K562 (cell line): Measurements from ENCODE around the gene PCID2. TPM values are rescaled to one million over a fixed set of nuclear protein-coding genes. Genes with fewer than 3 reads are reported as not detected.

Source experiments
- ATAC-seq: fragments of 200-7000 bp; cut with Tn5 transposase; 3 replicates; pipeline ENCODE4 v1.9.1; 2020; ENCODE audit warnings: moderate library complexity
- BruUV-seq: library from RNA; stranded (reverse); fragments of 400-500 nt; replicated peaks from 2 replicates; lab custom pipeline; 2021; lab: Mats Ljungman, UMichigan
- CTCF ChIA-PET: fragments of 300-600 bp; formaldehyde crosslinking; extraction: SDS; loops from one replicate; lab custom pipeline; 2021; ENCODE audit warnings: low intra/inter-chr PET ratio; lab: Yijun Ruan, JAX
- POLR2A ChIA-PET: fragments of 300-600, 350-650 bp; sonication (Branson Sonifier 250); formaldehyde crosslinking; extraction: SDS; loops from one replicate; lab custom pipeline; 2021; ENCODE audit warnings: antibody characterized with exemption, inconsistent platforms; lab: Yijun Ruan, JAX
- DNase-seq, 4 experiments: peaks; one replicate each; pipeline versions ENCODE4 v3.0.0 to v3.0.0-alpha.2; 2011 to 2018; ENCODE audit warnings: low spot score in 3 of 4, mixed read lengths in 3 of 4; ENCODE audit errors: extremely low read depth in 1 of 4
- FAIRE-seq: peaks from 2 replicates; lab custom pipeline; 2011; peaks lifted over from hg19 to GRCh38; lab: Jason Lieb, UNC
- H2AFZ ChIP-seq: 2 replicates; pipeline ENCODE4 v1.6.0; 2011; ENCODE audit warnings: low read depth, low read length, control low read depth, inconsistent platforms
- H3K27ac ChIP-seq: fragments of 200-600 bp; 3 replicates; pipeline ENCODE4 v1.8.0; 2011; ENCODE audit warnings: low read depth, mild to moderate bottlenecking, control low read depth, inconsistent platforms, low read length, moderate library complexity, mixed read lengths; ENCODE audit errors: extremely low read depth
- H3K27me3 ChIP-seq, 2 experiments: fragments of 300-600 bp in 1 of 2; 2 replicates in 1 of 2; 3 replicates in 1 of 2; pipeline versions ENCODE4 v1.6.0 to v1.8.0; 2011; ENCODE audit warnings: inconsistent platforms in 2 of 2, low read length in 2 of 2, mild to moderate bottlenecking in 1 of 2, mixed read lengths in 1 of 2, moderate library complexity in 1 of 2; ENCODE audit not compliant: control insufficient read depth in 2 of 2, insufficient read depth in 2 of 2
- H3K36me3 ChIP-seq: fragments of 300-600 bp; 3 replicates; pipeline ENCODE4 v1.8.0; 2011; ENCODE audit warnings: mild to moderate bottlenecking, low read length, inconsistent platforms; ENCODE audit not compliant: control insufficient read depth, insufficient read depth
- H3K4me1 ChIP-seq, 2 experiments: fragments of 200-600 bp in 1 of 2; replicated peaks in 1 of 2; 2 replicates in 1 of 2; 3 replicates in 1 of 2; pipeline versions ENCODE4 v1.5.1 to v1.8.0; 2011; ENCODE audit warnings: inconsistent platforms in 2 of 2, low read length in 2 of 2, mild to moderate bottlenecking in 1 of 2, mixed read lengths in 1 of 2, moderate library complexity in 1 of 2; ENCODE audit not compliant: control insufficient read depth in 2 of 2, insufficient read depth in 2 of 2
- H3K4me2 ChIP-seq: 2 replicates; pipeline ENCODE4 v1.6.1; 2011; ENCODE audit warnings: low read length, control low read depth, inconsistent platforms, mixed read lengths; ENCODE audit not compliant: insufficient read depth
- H3K4me3 ChIP-seq: fragments of 200-600 bp; sonication (generic), shearing (Covaris generic); 2 replicates; pipeline ENCODE4 v1.5.1; 2016; ENCODE audit warnings: control low read depth, inconsistent platforms
- H3K79me2 ChIP-seq: fragments of 200-600 bp; 3 replicates; pipeline ENCODE4 v1.8.0; 2011; ENCODE audit warnings: low read length, inconsistent platforms; ENCODE audit not compliant: control insufficient read depth, insufficient read depth
- H3K9ac ChIP-seq, 2 experiments: 2 replicates each; pipeline versions ENCODE4 v1.6.0 to v1.6.1; 2011; ENCODE audit warnings: low read depth in 2 of 2, low read length in 2 of 2, control low read depth in 1 of 2, inconsistent platforms in 1 of 2, mild to moderate bottlenecking in 1 of 2, mixed read lengths in 1 of 2; ENCODE audit not compliant: insufficient read depth in 1 of 2
- H3K9me1 ChIP-seq: one replicate; pipeline ENCODE4 v1.6.0; 2011; ENCODE audit warnings: inconsistent platforms, mild to moderate bottlenecking, low read length, moderate library complexity; ENCODE audit not compliant: control insufficient read depth, insufficient read depth
- H3K9me3 ChIP-seq: replicated peaks from 2 replicates; pipeline ENCODE4 v1.5.1; 2011; ENCODE audit warnings: low read depth, low read length, inconsistent platforms; ENCODE audit not compliant: control insufficient read depth, insufficient read depth
- H4K20me1 ChIP-seq: replicated peaks from 2 replicates; pipeline ENCODE4 v1.6.1; 2011; ENCODE audit warnings: low read length, inconsistent platforms, mixed read lengths; ENCODE audit not compliant: control insufficient read depth, insufficient read depth
- PRDM10 ChIP-seq: fragments of 450-650 bp; IDR thresholded peaks from 2 replicates; pipeline ENCODE4 v1.6.1; 2018; ENCODE audit not compliant: partially characterized antibody
- TSHZ1 ChIP-seq: fragments of 250-450 bp; sonication (Bioruptor Pico); IDR thresholded peaks from 2 replicates; pipeline ENCODE4 v1.4.0; 2020; ENCODE audit warnings: mild to moderate bottlenecking, moderate library complexity
- ZNF280B ChIP-seq: fragments of 250-450 bp; sonication (Bioruptor Pico); IDR thresholded peaks from 2 replicates; pipeline ENCODE4 v1.5.1; 2021; ENCODE audit warnings: mild to moderate bottlenecking
- WGBS: fragments of 100-300 bp; shearing (Covaris generic); methylation state at CpG from one replicate; pipeline ENCODE4 v1.1.6; 2016; ENCODE audit warnings: low coverage, mixed read lengths; ENCODE audit not compliant: insufficient coverage; ENCODE audit errors: missing lambda C conversion rate; 5-methylcytosine and 5-hydroxymethylcytosine counted together
- in situ Hi-C: fragments of 300-500 bp; cut with MboI; formaldehyde crosslinking; loops from 4 replicates; pipeline ENCODE4 v1.15.0; 2018; ENCODE audit warnings: inconsistent platforms, mixed read lengths
- intact Hi-C: fragments of 100-400 bp; cut with micrococcal nuclease; formaldehyde crosslinking; loops from 2 replicates; pipeline ENCODE4 v1.14.2; 2022
- polyA plus RNA-seq, 8 experiments: library from polyadenylated mRNA; depleted of rRNA in 4 of 8; stranded (reverse) in 5 of 8; unstranded in 3 of 8; fragments of >200 nt; fragmentation: Nextera tagmentation in 2 of 8; fragmentation: Illumina TruSeq in 1 of 8; extraction: Ambion mirVana in 2 of 8; extraction: Trizol in 1 of 8; gene quantifications; 2 replicates each; pipeline versions ENCODE4 v1.2.1 to v1.2.3, GENCODE V29; 2011 to 2014; ENCODE audit warnings: inconsistent platforms in 1 of 8, missing spikeins in 1 of 8
- total RNA-seq, 7 experiments: library from RNA; depleted of rRNA in 6 of 7; stranded (reverse); fragments of >200 nt in 6 of 7; fragmentation: Illumina TruSeq in 2 of 7; extraction: Trizol in 2 of 7; gene quantifications; 2 replicates each; pipeline versions ENCODE4 v1.2.1 to v1.2.3, GENCODE V29; 2011 to 2021; ENCODE audit warnings: low replicate concordance in 1 of 7

The PCID2 gene
- total and polyA plus RNA-seq, 9 of the 15 experiments (the other 6 are each of a cell fraction or from before 2014, with no cell fraction given), result 39.6 to 117 (median 59.6) TPM

- TF ChIP-seq TSHZ1 (CRISPR knock-in tag), result no peak
Observed at GRCh38 chr13:113155982-113156655, 52.4 kb downstream of the PCID2 start (continued).

- DNase-seq, result peak in 1 of 4 experiments; percentile 23
- no TSS peak for BruUV-seq
- in situ Hi-C loops, result no loop called here
- peak overlapping the region in 1 of 2 experiments; percentile 65; a peak in 1 of 4 replicates for H3K9ac ChIP-seq
- intact Hi-C loops, result no loop called here
- no peaks in the 10 kb centered on the region; the same call in 1 of the 2 replicates for H3K9me3 ChIP-seq
- ChIA-PET POLR2A (interaction anchor here (1.0 kb wide), 1 partner anchor 19 kb away, joined by 5 read pairs; no protein-coding TSS in a partner anchor), CTCF (no interaction called here)
- no peak for ATAC-seq
- H3K4me1 ChIP-seq, result peaks cover 19 to 28% of the 10 kb centered on the region in 2 experiments; a peak in 4 of 5 replicates
- no peaks in the 10 kb centered on the region for H4K20me1 ChIP-seq
- H3K27me3 ChIP-seq, result no peaks in the 10 kb centered on the region
- H3K9me1 ChIP-seq, result no peaks in the 10 kb centered on the region
- H3K27ac ChIP-seq, result peak overlapping the region; percentile 82
- no peaks in the 10 kb centered on the region for H3K36me3 ChIP-seq
- H3K79me2 ChIP-seq, result no peaks in the 10 kb centered on the region
- FAIRE-seq, result peak; percentile 26
- peak overlapping the region; percentile 93 for H2AFZ ChIP-seq
- H3K4me2 ChIP-seq, result peak overlapping the region; percentile 32
- no peak overlapping the region for H3K4me3 ChIP-seq
- TF ChIP-seq ZNF280B (no peak), PRDM10 (peak; percentile 47)
- WGBS, result 72% methylated on average over 2 of the region's 3 CpGs
Observed at GRCh38 chr13:113155201-113155600, 53.3 kb downstream of the PCID2 start.
